Psoas muscle (tissue), 8 donors: ENCODE data around the gene TMEM54. TPM values are rescaled to one million over a fixed set of nuclear protein-coding genes. Genes with fewer than 3 reads are reported as not detected.

Experiments used
- ATAC-seq, 4 donors: fragments of 200-7000 bp; cut with Tn5 transposase; one replicate each; pipeline ENCODE4 v1.9.1; 2020; ENCODE audit warnings: moderate library complexity in 3 of 4, mild to moderate bottlenecking in 2 of 4
- DNase-seq, 2 donors: peaks; one replicate each; pipeline ENCODE4 v3.0.0-alpha.2; 2020
- H3K27ac ChIP-seq: fragments of 200-600 bp; one replicate; pipeline ENCODE4 v1.8.0; 2022
- H3K27me3 ChIP-seq, 3 donors: fragments of 200-600 bp in 1 of 3; one replicate each; pipeline versions ENCODE4 v1.6.1 to v1.8.0; 2013 to 2022; ENCODE audit warnings: low read length in 2 of 3, mild to moderate bottlenecking in 2 of 3, moderate library complexity in 1 of 3; ENCODE audit not compliant: insufficient read depth in 3 of 3
- H3K36me3 ChIP-seq, 2 donors: fragments of 200-600 bp in 1 of 2; one replicate each; pipeline versions ENCODE4 v1.6.1 to v1.8.0; 2013 to 2022; ENCODE audit warnings: low read depth in 1 of 2, mild to moderate bottlenecking in 1 of 2, moderate library complexity in 1 of 2; ENCODE audit not compliant: insufficient read depth in 1 of 2
- H3K4me1 ChIP-seq: fragments of 200-600 bp; one replicate; pipeline ENCODE4 v1.8.0; 2022
- H3K4me3 ChIP-seq: fragments of 200-600 bp; one replicate; pipeline ENCODE4 v1.8.0; 2022; ENCODE audit warnings: mild to moderate bottlenecking
- H3K9me3 ChIP-seq: fragments of 200-600 bp; one replicate; pipeline ENCODE4 v1.8.0; 2022
- CTCF ChIP-seq: fragments of 200-600 bp; IDR thresholded peaks from one replicate; pipeline ENCODE4 v1.8.0; 2022; ENCODE audit warnings: antibody characterized with exemption
- WGBS, 3 donors: extraction: QIAGEN DNeasy Blood & Tissue Kit; methylation state at CpG; one replicate each; pipeline versions ENCODE4 v1.1.6 to v1.1.7; 2013; 5-methylcytosine and 5-hydroxymethylcytosine counted together
- intact Hi-C, 2 donors: fragments of 100-400 bp; cut with DNase I; formaldehyde crosslinking; loops; one replicate each; pipeline versions ENCODE4 v1.11.0 to v1.14.2; 2022
- polyA plus RNA-seq, 3 donors: library from polyadenylated mRNA; stranded (reverse); fragments of 200-250 nt; gene quantifications; one replicate each; pipeline ENCODE4 v1.2.3, GENCODE V29; 2013
- total RNA-seq, 4 donors: library from RNA; stranded (reverse); fragmentation: NEBNext Ultra II Directional in 2 of 4; extraction: Animal tissue kit (Norgen Biotek cat#: 25700) in 2 of 4; gene quantifications; one replicate each; pipeline versions ENCODE4 v1.2.1 to v1.2.4, GENCODE V29; 2021 to 2023
- donor health status: healthy with polysubstance abuse.
- donor health status: DM: no; HTN: no; CAD: no; lungs with moderate emphysema.
- donor health status: Bipolar disorder and iron deficiency.
- donor health status: healthy.
- donor health status: DM: yes; HTN: yes; CAD: no.
- donor health status: DM: no; HTN: no; CAD: no.
- donor health status: DM: no; HTN: no; CAD: no.
- donor health status: DM: yes; HTN: yes; CAD: no.

TMEM54 gene
- total and polyA plus RNA-seq, 7 donors: 4.7 to 11.8 (median 5.9) TPM

GRCh38 chr1:32884032-32884372, 17.2 kb downstream of the TMEM54 start:
- DNase-seq (no peak), ATAC-seq (no peak)
- Histone ChIP-seq H3K36me3 (no peaks in the 10 kb centered on the region), H3K4me1 (peaks cover 12% of the 10 kb centered on the region), H3K4me3 (no peak overlapping the region), H3K27ac (no peak overlapping the region), H3K27me3 (peaks cover 0 to 31% (median 17%) of the 10 kb centered on the region in 3 donors), H3K9me3 (no peaks in the 10 kb centered on the region)
- intact Hi-C loops: no loop called here
- TF ChIP-seq CTCF: no peak
- WGBS, 3 donors: 81 to 83% (median 82%) methylated on average over 4 of the region's 4 CpGs

GRCh38 chr1:32883338-32884031, 17.7 kb downstream of the TMEM54 start:
- peaks cover 12% of the 10 kb centered on the region for H3K4me1 ChIP-seq
- no peaks in the 10 kb centered on the region for H3K36me3 ChIP-seq
- ATAC-seq (no peak), DNase-seq (no peak)
- WGBS, 3 donors: 85 to 88% (median 86%) methylated on average over 7 of the region's 7 CpGs
- TF ChIP-seq CTCF: no peak
- no peaks in the 10 kb centered on the region for H3K9me3 ChIP-seq
- intact Hi-C loops: no loop called here
- H3K27me3 ChIP-seq: peaks cover 0 to 28% (median 15%) of the 10 kb centered on the region in 3 donors
- no peak overlapping the region for H3K4me3 ChIP-seq
- H3K27ac ChIP-seq: no peak overlapping the region

- peak; percentile 39 to 90 (median 88) for ATAC-seq
- no peaks in the 10 kb centered on the region for H3K36me3 ChIP-seq
- peaks cover 0 to 15% (median 13%) of the 10 kb centered on the region in 3 donors for H3K27me3 ChIP-seq
- peaks cover 12% of the 10 kb centered on the region for H3K4me1 ChIP-seq
- whole genome bisulfite sequencing, 3 donors: 11 to 19% (median 14%) methylated on average over 22 of the region's 22 CpGs
- intact Hi-C loops: no loop called here
- H3K27ac ChIP-seq: no peak overlapping the region
- no peak for TF ChIP-seq CTCF
- H3K9me3 ChIP-seq: no peaks in the 10 kb centered on the region
- H3K4me3 ChIP-seq: peak overlapping the region; percentile 36
- DNase-seq: peak in 1 of 2 donors; percentile 80
Observed at GRCh38 chr1:32881871-32882850, 19.0 kb downstream of the TMEM54 start.

GRCh38 chr1:32881291-32881690, 19.9 kb downstream of the TMEM54 start:
- TF ChIP-seq CTCF: no peak
- DNase-seq: no peak
- Histone ChIP-seq H3K4me3 (no peak overlapping the region), H3K27ac (no peak overlapping the region), H3K36me3 (no peaks in the 10 kb centered on the region), H3K9me3 (no peaks in the 10 kb centered on the region), H3K27me3 (peaks cover 0 to 12% (median 6%) of the 10 kb centered on the region in 3 donors), H3K4me1 (peaks cover 12% of the 10 kb centered on the region)
- intact Hi-C loops: no loop called here
- ATAC-seq: no peak
- WGBS, 3 donors: 51 to 67% (median 63%) methylated on average over 5 of the region's 5 CpGs
